Fibroblast of mammary gland (primary cell): ENCODE data around the gene CRIP1.

Experiments
- DNase-seq: peaks from one replicate; pipeline ENCODE4 v3.0.0-alpha.2; 2010; ENCODE audit warnings: low read depth
- H3K4me3 ChIP-seq: 2 replicates; pipeline ENCODE4 v1.5.1; 2011; ENCODE audit warnings: low read depth, mild to moderate bottlenecking, low read length, moderate library complexity; ENCODE audit not compliant: control insufficient read depth
- CTCF ChIP-seq: conservative IDR thresholded peaks from 2 replicates; pipeline ENCODE4 v1.5.1; 2011; ENCODE audit warnings: low read depth, low read length, inconsistent platforms; ENCODE audit not compliant: control insufficient read depth, insufficient read depth

The CRIP1 gene

DNA sequence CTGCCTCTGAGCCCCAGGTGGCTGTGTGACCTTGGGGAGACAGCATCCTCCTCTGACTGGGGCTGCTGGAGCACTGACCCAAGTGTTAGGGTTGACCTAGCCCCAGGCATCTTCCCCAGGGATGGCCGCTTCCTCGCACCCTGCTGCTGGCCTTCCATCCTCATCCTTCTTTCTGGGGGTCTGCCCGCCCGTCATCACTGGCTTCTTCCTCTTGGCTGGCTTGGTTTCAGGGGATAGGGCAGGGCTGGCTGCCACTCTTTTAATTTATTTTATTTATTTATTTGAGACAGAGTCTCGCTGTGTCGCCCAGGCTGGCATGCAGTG, 7.9 kb downstream of the CRIP1 start:
- H3K4me3 ChIP-seq: no peak overlapping the region
- no peak for TF ChIP-seq CTCF
- DNase-seq: no peak

DNA sequence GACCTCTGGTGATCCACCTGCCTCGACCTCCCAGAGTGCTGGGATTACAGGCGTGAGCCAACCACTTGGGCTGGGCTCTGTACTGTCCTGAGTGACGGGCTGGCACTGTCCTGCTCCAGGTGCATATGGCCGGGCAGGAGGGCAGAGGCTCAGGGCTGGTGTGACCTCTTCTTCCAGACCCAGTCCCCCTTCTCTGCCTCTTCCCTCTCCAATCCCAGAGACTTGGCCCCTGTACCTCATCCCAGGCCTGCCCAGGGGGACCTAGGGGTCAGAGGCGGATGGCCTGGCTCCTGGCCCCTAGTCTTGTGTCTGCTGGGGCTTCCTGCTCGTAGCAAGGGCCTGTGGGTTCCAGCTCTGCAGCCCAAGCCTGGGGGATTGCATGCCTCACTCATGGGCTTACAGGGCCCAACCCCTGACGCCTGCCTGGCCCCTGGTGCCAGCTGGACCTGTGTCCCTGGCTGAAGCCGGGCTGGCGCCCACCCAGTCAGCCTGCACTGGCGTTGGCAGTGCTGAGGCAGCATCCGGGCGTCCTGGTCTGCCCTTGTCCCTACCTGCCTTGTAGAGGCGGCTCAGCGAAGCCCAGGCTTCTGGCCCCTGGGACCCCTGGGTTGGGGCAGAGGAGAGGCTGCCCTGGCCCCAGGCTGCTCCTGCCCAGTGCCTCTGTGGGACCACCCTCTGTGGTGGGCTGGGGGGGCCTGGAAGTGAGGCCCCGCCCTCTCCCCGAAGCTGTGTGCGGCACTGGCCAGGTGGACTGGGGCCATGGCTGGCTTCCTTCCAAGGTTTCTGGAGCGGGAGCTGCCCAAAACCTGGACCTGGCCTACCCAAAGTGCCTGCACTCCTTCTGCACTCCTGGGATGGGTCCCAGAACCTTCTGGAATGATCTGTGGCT, 8.7 kb downstream of the CRIP1 start:
- no peak for DNase-seq
- H3K4me3 ChIP-seq: no peak overlapping the region
- TF ChIP-seq CTCF: no peak

DNA sequence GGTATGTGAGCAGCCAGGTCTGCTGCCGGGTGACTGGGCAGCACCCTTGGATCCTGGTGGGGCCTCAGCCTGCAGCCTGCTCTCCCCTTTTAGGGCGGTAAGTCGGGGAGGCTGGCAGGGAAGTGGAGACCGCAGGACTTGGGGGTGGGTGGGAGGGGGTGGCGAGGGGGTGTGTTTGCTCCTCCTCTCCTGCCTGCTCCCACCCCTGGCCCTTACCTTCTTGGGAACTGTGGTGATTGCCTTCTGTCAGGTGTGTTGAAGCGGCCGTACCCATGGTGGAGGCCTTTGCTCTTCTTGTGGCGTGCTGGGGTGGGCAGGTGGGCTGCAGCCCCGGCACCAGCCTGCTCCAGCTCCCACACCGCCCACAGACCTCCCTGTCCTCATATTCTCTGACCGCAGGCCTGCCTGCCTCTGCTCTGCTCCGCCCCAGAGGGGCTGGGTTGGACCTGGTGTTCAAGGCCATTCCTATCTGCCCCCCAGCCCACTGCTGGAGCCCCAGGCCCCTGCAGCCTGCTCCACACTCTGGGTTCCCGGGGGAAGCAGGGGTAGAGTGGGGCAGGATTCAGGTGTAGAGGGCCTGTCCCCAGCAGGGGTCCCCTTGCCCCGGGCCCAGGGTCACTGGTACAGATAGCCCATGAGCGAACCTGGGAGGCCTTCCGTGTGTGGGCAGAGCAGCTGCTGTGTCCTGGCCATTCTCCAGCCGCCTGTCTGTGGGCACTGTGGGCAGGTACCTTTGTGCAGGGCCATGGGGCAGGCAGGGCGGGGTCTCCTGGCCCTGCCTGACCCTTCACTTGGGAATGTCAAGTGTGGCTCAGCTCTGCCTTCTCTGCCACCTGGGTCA, 9.5 kb downstream of the CRIP1 start:
- H3K4me3 ChIP-seq: no peak overlapping the region
- no peak for DNase-seq
- no peak for TF ChIP-seq CTCF

DNA sequence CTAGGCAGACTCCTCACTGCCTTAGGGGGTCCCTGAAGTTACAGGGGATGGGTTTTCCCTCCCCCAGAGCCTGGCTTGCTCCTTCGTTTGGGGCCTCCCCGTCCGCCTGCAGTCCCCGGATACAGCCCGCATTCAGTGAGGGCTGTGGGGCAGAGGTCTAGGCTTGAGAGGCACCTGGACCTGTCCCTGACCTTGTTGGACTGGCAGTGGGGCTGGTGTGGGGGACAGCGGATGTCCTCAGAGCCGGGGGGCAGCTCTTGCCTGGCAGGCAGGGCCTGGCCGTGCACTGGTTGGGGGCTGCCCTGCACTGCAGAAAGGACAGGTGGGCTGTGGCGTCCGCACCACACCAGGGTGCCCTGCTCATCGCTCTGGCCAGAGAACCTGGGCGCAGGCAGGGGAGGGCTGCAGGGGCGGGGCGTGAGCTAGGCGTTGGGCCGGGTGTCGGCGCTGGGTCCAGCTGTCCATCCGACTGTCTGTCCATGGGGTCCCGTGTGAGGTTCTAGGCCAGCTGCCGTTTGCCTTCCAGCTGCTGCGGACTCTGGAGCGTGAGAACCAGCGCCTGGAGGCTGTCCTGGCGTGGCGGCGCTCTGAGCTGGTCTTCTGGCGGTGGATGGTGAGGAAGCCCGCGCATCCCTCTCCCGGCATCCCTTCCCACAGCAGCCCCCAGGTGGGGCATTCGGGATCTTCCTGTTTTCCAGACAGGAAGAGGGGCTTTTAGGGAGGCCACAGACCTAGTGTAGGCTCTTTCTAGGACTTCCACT, 10.3 kb downstream of the CRIP1 start:
- TF ChIP-seq CTCF: no peak
- H3K4me3 ChIP-seq: no peak overlapping the region
- no peak for DNase-seq

DNA sequence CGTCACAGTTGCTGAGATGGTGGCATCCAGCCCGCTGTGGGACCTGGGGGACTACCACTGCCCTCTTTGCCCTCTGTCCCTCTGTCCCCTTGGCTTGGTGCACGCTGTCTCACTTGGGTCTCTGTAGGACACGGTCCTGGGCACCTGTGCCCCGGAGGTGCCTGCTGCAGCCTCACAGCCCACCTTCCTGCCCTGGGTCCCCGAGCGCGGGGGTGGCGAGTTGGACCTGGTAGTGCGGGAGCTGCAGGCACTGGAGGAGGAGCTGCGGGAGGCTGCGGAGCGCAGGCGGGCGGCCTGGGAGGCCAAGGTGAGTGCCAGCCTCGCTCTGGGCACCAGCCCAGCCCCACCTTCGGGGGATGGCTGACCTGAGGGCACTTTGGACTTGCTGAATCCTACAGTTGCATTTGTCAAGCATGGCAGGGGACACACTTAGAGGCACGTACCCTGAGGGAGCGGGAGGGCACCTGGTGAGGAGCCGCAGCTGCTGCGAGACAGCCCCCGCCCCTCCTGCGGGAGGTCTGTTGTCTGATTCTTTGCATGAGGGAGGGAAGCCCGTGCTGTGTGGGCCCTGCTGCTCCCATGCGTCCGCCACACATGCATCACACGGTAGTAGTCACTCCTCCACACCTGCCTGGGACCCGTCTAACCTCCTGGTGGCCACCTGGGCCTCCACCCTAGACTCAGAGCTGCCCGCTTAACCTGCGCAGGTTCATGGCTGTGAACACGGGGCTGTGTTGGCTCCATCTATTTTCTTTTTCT, 11.2 kb downstream of the CRIP1 start:
- no peak overlapping the region for H3K4me3 ChIP-seq
- no peak for TF ChIP-seq CTCF
- DNase-seq: no peak
